GM19372 (cell line): ENCODE measurements around the gene DCBLD2.
A peak's percentile ranks its signal among the peaks of the same experiment; 100 is the strongest.

Source experiments
- ATAC-seq: cut with Tn5 transposase; IDR thresholded peaks from one replicate; pipeline ENCODE4 v1.9.1; 2021; ENCODE audit warnings: mild to moderate bottlenecking, low read depth, moderate library complexity; ENCODE audit not compliant: unreplicated experiment

The DCBLD2 gene

GRCh38 chr3:98772022-98772421, 129.5 kb downstream of the DCBLD2 start:
- ATAC-seq = no peak

- ATAC-seq = peak; percentile 87
Measured at GRCh38 chr3:98770261-98771039, 131.0 kb downstream of the DCBLD2 start.

GRCh38 chr3:98769448-98769847, 132.0 kb downstream of the DCBLD2 start:
- ATAC-seq = no peak

GRCh38 chr3:98768961-98769360, 132.5 kb downstream of the DCBLD2 start:
- no peak for ATAC-seq

GRCh38 chr3:98766924-98767323, 134.6 kb downstream of the DCBLD2 start:
- no peak for ATAC-seq

GRCh38 chr3:98765721-98766120, 135.8 kb downstream of the DCBLD2 start:
- no peak for ATAC-seq

- no peak for ATAC-seq
Measured at GRCh38 chr3:98764472-98764884, 137.0 kb downstream of the DCBLD2 start.

- no peak for ATAC-seq
Measured at GRCh38 chr3:98763819-98764418, 137.6 kb downstream of the DCBLD2 start.

- ATAC-seq = no peak
Measured at GRCh38 chr3:98763076-98763475, 138.4 kb downstream of the DCBLD2 start, which contains the start of gene ST3GAL6. Gene ST3GAL6, plus strand, starts transcription at chr3:98763340. Its CDS starts 5,101 bp downstream, at chr3:98768441.

GRCh38 chr3:98761643-98762229, 139.8 kb downstream of the DCBLD2 start:
- no peak for ATAC-seq

- no peak for ATAC-seq
Measured at GRCh38 chr3:98759629-98760028, 141.9 kb downstream of the DCBLD2 start.

- ATAC-seq = no peak
Measured at GRCh38 chr3:98755601-98756000, 145.9 kb downstream of the DCBLD2 start.

- ATAC-seq = no peak
Measured at GRCh38 chr3:98754483-98754882, 147.0 kb downstream of the DCBLD2 start.

- no peak for ATAC-seq
Measured at GRCh38 chr3:98750276-98750919, 151.1 kb downstream of the DCBLD2 start.

- ATAC-seq = no peak
Measured at GRCh38 chr3:98746882-98747281, 154.6 kb downstream of the DCBLD2 start.

- ATAC-seq = no peak
Measured at GRCh38 chr3:98746122-98746521, 155.4 kb downstream of the DCBLD2 start.
